Activated T-cell treated with anti-CD3 and anti-CD28 coated beads, Interleukin-2, amount 50 U/mL, for 4 hours (primary cell): ENCODE results near the gene CDCA8. TPM values are rescaled to one million over a fixed set of nuclear protein-coding genes. Genes with fewer than 3 reads are reported as not detected.
A peak's percentile ranks its signal among the peaks of the same experiment; 100 is the strongest.
"Not testable (repeated sequence)": the region's sequence is repeated elsewhere in the genome, so short reads cannot be mapped to it uniquely, and the experiment has no call there.

Source experiments
- ATAC-seq, 2 donors: fragments of 200-7000 bp; cut with Tn5 transposase; one replicate each; pipeline ENCODE4 v1.10.0; 2021
- DNase-seq: peaks from one replicate; pipeline ENCODE4 v3.0.0-alpha.2; 2020
- H3K27me3 Mint-ChIP-seq: one replicate; pipeline ENCODE4 v1.8.0; 2021; ENCODE audit warnings: low read depth, mixed read lengths
- H3K36me3 Mint-ChIP-seq: one replicate; pipeline ENCODE4 v1.8.0; 2022; ENCODE audit warnings: mixed read lengths; ENCODE audit not compliant: insufficient read depth
- H3K4me1 Mint-ChIP-seq: one replicate; pipeline ENCODE4 v1.8.0; 2021; ENCODE audit warnings: low read depth, mixed read lengths
- H3K4me3 Mint-ChIP-seq: one replicate; pipeline ENCODE4 v1.8.0; 2021; ENCODE audit warnings: mild to moderate bottlenecking, moderate library complexity, mixed read lengths
- H3K9me3 Mint-ChIP-seq: one replicate; pipeline ENCODE4 v1.8.0; 2021; ENCODE audit warnings: mixed read lengths
- total RNA-seq, 3 donors: library from RNA; stranded (reverse); gene quantifications; one replicate each; pipeline ENCODE4 v1.2.1, GENCODE V29; 2021

CDCA8 gene
- total RNA-seq, 3 donors from 2014 or later, result 7.7 to 12.2 (median 10.0) TPM

DNA sequence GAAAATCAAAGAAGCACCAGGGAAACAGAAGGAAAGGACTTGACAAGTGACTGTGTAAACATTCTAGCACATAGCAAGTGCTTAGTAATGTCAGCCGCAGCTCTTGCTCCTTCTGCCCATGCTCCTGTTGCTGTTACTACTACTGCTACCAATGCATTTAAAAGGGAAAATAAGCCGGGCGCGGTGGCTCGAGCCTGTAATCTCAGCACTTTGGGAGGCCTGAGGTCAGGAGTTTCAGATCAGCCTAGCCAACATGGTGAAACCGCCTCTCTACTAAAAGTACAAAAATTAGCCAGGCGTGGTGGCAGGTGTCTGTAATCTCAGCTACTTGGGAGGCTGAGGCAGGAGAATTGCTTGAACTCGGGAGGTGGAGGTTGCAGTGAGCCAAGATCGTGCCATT is 8.1 kb upstream of the CDCA8 start:
- H3K4me3 Mint-ChIP-seq, H3K9me3 Mint-ChIP-seq, ATAC-seq, DNase-seq, H3K27me3 Mint-ChIP-seq: not testable (repeated sequence)
- peaks cover 46% of the 10 kb centered on the region for H3K36me3 Mint-ChIP-seq
- H3K4me1 Mint-ChIP-seq, result peaks cover 16% of the 10 kb centered on the region

DNA sequence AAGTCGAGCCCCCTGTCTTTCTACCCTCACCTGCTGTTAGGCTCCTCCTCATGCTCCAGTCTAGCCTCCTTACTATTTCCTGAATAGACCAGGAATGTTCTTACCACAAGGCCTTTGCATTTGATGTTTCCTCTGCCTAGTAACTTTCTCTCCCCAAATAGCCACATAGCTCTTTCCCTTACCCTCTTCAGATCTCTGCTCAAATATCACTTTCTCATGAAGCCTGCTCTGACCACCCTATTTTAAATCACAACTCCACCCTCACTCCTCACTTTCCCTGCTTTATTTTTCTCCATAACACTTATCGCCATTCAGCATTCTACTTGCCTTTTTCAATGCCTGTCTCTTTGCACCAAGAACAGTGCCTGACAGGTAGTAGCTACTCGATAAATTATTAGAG is 6.6 kb upstream of the CDCA8 start:
- Mint-ChIP-seq H3K36me3 (peaks cover 51% of the 10 kb centered on the region), H3K4me1 (peaks cover 26% of the 10 kb centered on the region), H3K4me3 (no peak overlapping the region), H3K9me3 (no peaks in the 10 kb centered on the region), H3K27me3 (no peaks in the 10 kb centered on the region)
- no peak for DNase-seq
- ATAC-seq, result no peak

DNA sequence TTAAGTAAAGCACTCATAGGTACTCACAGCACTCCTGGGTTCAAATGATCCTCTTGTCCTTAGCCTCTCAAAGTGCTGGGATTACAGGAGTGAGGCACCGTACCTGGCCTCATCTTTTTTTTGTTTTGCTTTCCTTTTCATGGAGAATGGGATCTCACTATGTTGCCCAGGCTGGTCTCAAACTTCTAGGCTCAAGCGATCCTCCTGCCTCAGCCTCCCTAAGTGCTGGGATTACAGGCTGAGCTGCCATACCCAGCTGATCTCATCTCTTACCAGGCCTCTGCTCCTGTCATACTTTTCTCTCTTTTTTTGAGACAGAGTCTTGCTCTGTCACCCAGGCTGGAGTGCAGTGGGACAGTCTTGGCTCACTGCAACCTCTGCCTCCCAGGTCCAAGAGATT is 4.6 kb upstream of the CDCA8 start:
- Mint-ChIP-seq H3K4me3 (peak overlapping the region; percentile 97), H3K4me1 (peaks cover 35% of the 10 kb centered on the region), H3K36me3 (peaks cover 38% of the 10 kb centered on the region)
- ATAC-seq, DNase-seq, H3K9me3 Mint-ChIP-seq, H3K27me3 Mint-ChIP-seq: not testable (repeated sequence)

DNA sequence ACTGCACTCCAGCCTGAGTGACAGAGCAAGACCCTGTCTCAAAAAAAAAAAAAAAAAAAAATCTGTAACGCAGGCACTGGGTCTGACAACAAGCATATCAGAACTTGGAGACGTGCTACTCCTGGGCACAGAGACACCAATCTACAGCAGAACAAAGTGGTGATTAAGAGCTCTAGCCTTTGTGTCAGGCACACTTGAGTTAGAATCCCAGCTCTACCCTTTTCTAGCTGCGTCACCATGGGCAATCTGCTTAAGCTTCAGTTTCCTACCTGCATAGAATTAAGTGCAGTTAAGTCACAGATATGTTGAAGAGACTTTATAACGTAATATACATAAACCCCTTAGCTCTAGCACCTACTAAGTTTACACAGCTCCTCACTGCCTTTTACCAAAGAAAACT is 3.4 kb upstream of the CDCA8 start:
- ATAC-seq (no peak), DNase-seq (no peak)
- H3K27me3 Mint-ChIP-seq, result no peaks in the 10 kb centered on the region
- peaks cover 26% of the 10 kb centered on the region for H3K36me3 Mint-ChIP-seq
- no peaks in the 10 kb centered on the region for H3K9me3 Mint-ChIP-seq
- peak overlapping the region; percentile 97 for H3K4me3 Mint-ChIP-seq
- H3K4me1 Mint-ChIP-seq, result peaks cover 35% of the 10 kb centered on the region

DNA sequence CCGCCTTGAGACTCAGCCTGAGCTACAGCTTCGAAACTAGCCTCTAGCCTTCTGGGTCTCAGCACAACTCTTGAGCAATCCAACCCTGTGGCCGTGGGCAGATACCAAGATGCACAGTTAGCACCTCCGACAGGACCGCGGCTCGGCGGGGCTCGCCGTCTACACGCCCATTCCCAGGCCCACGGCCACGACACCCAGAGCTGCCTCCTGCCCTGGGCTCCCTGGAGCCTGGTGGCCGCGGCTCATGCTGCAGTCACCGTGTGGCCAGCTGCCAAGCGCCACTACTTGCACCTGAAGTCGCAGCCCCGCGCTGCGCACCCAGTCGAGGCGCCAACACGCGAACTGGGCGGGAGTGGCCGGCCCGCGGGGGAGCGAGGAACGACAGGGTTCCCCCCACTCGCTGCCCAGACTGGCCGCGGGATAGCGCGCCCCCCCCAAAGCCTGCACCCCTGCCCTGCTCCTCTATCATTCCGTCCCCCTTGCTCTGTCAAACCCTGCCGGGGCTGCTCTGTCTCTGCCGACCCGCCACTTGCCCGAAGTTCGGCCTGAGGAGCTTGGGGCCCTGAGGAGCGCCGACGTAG is 729 bp upstream of the CDCA8 start:
- no peaks in the 10 kb centered on the region for H3K27me3 Mint-ChIP-seq
- peak overlapping the region; percentile 97 for H3K4me3 Mint-ChIP-seq
- ATAC-seq (peak; percentile 0 to 3), DNase-seq (no peak)
- peaks cover 11% of the 10 kb centered on the region for H3K36me3 Mint-ChIP-seq
- H3K4me1 Mint-ChIP-seq, result peaks cover 35% of the 10 kb centered on the region
- H3K9me3 Mint-ChIP-seq, result no peaks in the 10 kb centered on the region

DNA sequence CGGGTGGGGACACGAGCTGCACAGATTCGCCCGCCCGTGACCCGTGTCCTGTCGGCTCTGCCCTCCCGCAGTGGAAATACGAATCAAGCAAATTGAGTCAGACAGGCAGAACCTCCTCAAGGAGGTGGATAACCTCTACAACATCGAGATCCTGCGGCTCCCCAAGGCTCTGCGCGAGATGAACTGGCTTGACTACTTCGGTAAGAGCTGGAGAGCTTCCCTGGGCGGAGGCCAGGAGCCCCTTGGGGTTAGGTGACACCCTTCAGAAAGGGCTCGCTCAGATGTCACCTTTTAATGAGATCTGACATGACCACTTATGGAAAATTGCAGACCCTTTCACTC is 489 bp downstream of the CDCA8 start:
- Mint-ChIP-seq H3K4me1 (peaks cover 35% of the 10 kb centered on the region), H3K4me3 (peak overlapping the region; percentile 97), H3K27me3 (no peaks in the 10 kb centered on the region), H3K36me3 (peaks cover 9% of the 10 kb centered on the region), H3K9me3 (no peaks in the 10 kb centered on the region)
- DNase-seq (no peak), ATAC-seq (no peak)

DNA sequence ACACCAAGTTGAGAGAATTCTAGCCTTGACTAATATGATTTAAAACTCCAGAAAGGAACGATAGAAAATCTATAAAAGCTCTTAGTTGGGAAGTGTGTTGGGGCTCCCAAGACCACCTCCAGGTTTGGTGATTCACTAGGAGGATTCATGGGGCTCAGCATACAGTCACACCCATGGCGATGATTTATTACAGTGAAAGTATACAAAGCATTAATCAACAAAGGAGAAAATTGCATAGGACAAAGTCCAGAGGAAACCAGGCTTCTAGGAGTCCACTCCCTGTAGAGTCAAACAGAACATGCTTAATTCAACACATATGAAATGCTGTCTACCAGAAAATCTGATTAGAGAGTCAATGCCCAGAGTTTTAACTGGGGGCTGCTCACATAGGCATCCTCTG is 4.8 kb downstream of the CDCA8 start:
- H3K36me3 Mint-ChIP-seq, result no peaks in the 10 kb centered on the region
- H3K4me1 Mint-ChIP-seq, result peaks cover 9% of the 10 kb centered on the region

DNA sequence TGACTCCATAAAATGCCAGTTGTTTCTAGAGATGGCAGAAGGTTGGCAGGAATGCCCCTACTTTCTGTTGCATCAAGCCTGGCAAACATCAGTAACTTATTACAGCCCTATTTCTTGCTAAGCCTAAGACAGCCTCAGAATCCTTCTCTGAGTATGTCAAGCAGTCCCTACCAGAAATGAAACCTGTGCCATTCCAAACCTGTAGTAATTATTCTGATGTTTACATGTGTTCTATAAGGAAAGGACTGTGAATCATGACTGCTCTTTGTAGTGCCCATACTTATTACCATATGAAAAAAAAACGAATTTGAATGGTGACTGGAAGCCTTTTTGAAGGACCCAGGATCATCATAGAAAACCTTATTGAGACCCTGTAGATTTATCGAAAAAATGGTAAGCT is 5.4 kb downstream of the CDCA8 start:
- DNase-seq (no peak), ATAC-seq (no peak)
- H3K4me1 Mint-ChIP-seq, result peaks cover 7% of the 10 kb centered on the region
- no peaks in the 10 kb centered on the region for H3K36me3 Mint-ChIP-seq
- no peak overlapping the region for H3K4me3 Mint-ChIP-seq
- H3K27me3 Mint-ChIP-seq, result no peaks in the 10 kb centered on the region
- H3K9me3 Mint-ChIP-seq, result no peaks in the 10 kb centered on the region

More for the DNA sequence above, 4.8 kb downstream of the CDCA8 start:
- no peak overlapping the region for H3K4me3 Mint-ChIP-seq
- no peaks in the 10 kb centered on the region for H3K9me3 Mint-ChIP-seq
- ATAC-seq, result no peak
- H3K27me3 Mint-ChIP-seq, result no peaks in the 10 kb centered on the region
- no peak for DNase-seq

DNA sequence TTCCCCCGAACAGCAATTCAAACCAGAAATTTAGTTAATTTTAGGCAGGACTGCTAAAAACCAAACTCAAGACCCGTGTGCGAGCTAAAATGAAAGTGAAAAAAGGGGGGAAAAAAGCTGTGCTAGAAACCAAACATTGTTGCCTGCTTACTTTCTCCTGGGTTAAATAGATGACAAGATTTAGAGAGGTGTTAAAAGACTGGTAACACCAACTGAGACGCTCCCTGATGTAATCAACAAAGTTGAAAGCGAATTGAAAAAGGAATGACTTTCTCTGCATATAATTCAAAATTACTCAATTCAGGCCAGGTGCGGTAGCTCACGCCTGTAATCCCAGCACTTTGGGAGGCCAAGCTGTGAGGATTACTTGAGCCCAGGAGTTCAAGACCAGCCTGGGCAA is 6.8 kb downstream of the CDCA8 start:
- H3K27me3 Mint-ChIP-seq, result no peaks in the 10 kb centered on the region
- H3K36me3 Mint-ChIP-seq, result no peaks in the 10 kb centered on the region

DNA sequence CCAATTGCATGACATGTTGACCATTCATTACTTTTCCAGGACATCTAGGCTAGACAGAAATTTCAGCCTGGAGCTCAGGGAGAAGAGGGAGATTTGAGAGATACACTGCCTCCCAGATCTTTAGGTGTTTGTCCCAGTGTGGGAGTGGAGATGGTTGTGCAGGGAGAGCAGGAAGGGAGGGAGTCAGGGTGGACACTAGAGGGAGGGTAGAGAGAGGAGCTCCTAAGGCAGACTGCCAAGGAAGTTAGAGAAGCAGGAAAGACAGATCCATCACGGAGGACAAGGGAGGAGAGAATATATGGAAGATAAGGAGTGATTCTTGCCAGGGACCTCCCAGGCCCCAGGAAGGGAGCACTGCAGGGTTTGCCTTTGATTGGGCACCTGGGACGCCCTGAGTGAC is 8.7 kb downstream of the CDCA8 start:
- Mint-ChIP-seq H3K4me3 (no peak overlapping the region), H3K9me3 (no peaks in the 10 kb centered on the region), H3K36me3 (peaks cover 2% of the 10 kb centered on the region), H3K4me1 (peaks cover 7% of the 10 kb centered on the region), H3K27me3 (no peaks in the 10 kb centered on the region)
- DNase-seq (no peak), ATAC-seq (no peak)

More for the DNA sequence above, 6.8 kb downstream of the CDCA8 start:
- Mint-ChIP-seq H3K4me1 (peaks cover 7% of the 10 kb centered on the region), H3K9me3 (no peaks in the 10 kb centered on the region), H3K4me3 (peak overlapping the region; percentile 50)
- DNase-seq (no peak), ATAC-seq (peak; percentile 41 to 69)

DNA sequence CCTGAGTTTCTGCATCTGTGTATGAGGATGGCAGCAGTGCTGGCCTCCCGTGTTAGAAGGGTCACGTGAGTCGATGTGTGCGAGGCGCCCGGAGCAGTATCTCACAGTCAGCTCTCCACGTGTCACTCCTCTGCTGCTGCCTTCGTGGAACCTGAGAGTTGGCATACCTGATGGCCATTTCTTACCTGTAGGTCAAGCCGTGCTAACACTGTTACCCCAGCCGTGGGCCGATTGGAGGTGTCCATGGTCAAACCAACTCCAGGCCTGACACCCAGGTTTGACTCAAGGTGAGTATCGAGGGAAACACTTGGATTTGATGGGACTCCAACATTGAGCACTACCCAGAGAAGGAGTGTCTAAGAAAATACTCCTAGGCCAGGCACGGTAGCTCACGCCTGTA is 10.7 kb downstream of the CDCA8 start:
- DNase-seq (no peak), ATAC-seq (no peak)
- H3K4me3 Mint-ChIP-seq, result no peak overlapping the region
- peaks cover 2% of the 10 kb centered on the region for H3K36me3 Mint-ChIP-seq
- peaks cover 7% of the 10 kb centered on the region for H3K4me1 Mint-ChIP-seq
- no peaks in the 10 kb centered on the region for H3K9me3 Mint-ChIP-seq
- no peaks in the 10 kb centered on the region for H3K27me3 Mint-ChIP-seq

DNA sequence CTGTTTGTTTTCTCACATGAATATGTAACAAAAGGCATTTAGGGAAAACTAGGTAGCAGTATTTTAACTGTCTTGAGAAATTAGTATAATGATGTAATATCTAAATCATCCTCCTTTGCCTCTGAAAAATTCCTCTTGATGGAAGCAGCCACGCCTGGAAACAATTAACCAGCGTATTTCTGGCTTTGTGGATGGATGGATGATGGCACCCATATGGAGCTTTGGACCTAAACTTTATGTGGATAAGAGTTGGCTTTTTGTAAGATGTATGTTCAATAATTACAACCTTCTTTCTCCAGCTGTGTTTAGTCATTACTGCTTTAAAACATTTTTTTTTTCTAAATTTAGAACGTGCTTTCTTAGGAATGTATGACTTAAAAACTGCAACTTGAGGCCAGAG is 12.7 kb downstream of the CDCA8 start:
- H3K27me3 Mint-ChIP-seq, result no peaks in the 10 kb centered on the region
- peaks cover 2% of the 10 kb centered on the region for H3K36me3 Mint-ChIP-seq

DNA sequence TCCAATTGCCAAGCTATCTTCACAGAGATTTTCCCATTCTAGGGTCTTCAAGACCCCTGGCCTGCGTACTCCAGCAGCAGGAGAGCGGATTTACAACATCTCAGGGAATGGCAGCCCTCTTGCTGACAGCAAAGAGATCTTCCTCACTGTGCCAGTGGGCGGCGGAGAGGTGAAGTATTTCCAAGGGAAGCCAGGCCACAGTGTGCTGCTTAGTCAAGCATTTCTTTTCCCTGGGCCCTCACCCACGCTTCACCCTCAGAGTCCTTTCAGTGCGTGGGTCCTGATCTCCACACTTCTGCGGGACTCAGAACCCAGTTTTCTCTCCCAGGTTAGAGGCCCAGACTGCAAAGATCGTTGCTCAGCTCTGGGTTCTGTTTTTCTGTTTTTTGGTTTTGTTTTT is 13.1 kb downstream of the CDCA8 start:
- Mint-ChIP-seq H3K36me3 (peaks cover 2% of the 10 kb centered on the region), H3K27me3 (no peaks in the 10 kb centered on the region), H3K4me1 (no peaks in the 10 kb centered on the region), H3K9me3 (no peaks in the 10 kb centered on the region), H3K4me3 (no peak overlapping the region)
- ATAC-seq, result peak in 1 of 2 donors; percentile 43
- no peak for DNase-seq

More for the DNA sequence above, 12.7 kb downstream of the CDCA8 start:
- Mint-ChIP-seq H3K4me1 (no peaks in the 10 kb centered on the region), H3K9me3 (no peaks in the 10 kb centered on the region), H3K4me3 (no peak overlapping the region)
- DNase-seq (no peak), ATAC-seq (no peak)

DNA sequence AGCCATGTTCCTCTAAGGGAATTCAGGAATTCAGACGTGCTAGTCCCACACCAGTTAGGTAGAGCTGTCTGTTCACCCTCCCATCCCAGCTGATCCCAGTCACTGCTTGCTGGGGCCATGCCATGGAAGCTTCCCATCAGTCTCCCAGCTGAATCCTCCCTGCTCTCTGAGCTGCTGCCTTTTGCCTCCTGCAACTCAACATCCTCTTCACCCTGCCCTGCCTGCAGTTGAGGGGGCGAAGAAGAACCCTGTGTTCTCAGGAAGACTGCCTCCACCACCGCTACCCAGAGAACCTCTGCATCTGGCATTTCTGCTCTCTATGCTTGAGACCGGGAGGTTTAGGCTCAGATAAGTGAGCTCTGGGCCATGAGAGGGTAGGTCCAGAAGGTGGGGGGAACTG is 16.2 kb downstream of the CDCA8 start:
- no peaks in the 10 kb centered on the region for H3K9me3 Mint-ChIP-seq
- H3K4me3 Mint-ChIP-seq, result no peak overlapping the region
- H3K4me1 Mint-ChIP-seq, result no peaks in the 10 kb centered on the region
- ATAC-seq (no peak), DNase-seq (no peak)
- peaks cover 2% of the 10 kb centered on the region for H3K36me3 Mint-ChIP-seq
- no peaks in the 10 kb centered on the region for H3K27me3 Mint-ChIP-seq

DNA sequence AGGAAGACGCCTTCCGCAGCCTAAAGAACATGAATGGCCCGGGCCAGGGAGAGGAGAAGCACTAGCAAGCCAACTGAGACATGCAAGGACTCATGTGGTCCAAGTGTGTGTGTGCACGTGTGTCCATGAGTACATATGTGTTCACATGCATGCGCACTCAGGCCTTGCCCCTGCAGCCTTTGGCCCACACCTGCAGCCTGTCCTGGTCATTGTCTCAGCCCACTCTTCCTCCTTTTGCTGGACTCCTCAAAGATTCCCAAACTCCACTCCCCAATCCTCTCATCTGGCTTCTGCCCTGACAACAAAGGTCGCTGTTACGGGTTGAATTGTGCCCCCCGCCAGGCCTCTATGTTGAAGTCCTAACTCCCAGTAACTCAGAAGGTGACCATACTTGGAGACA is 21.9 kb downstream of the CDCA8 start:
- ATAC-seq, result no peak
- no peak for DNase-seq
- no peak overlapping the region for H3K4me3 Mint-ChIP-seq
- no peaks in the 10 kb centered on the region for H3K36me3 Mint-ChIP-seq
- no peaks in the 10 kb centered on the region for H3K4me1 Mint-ChIP-seq
- H3K9me3 Mint-ChIP-seq, result no peaks in the 10 kb centered on the region
- peaks cover 5% of the 10 kb centered on the region for H3K27me3 Mint-ChIP-seq

DNA sequence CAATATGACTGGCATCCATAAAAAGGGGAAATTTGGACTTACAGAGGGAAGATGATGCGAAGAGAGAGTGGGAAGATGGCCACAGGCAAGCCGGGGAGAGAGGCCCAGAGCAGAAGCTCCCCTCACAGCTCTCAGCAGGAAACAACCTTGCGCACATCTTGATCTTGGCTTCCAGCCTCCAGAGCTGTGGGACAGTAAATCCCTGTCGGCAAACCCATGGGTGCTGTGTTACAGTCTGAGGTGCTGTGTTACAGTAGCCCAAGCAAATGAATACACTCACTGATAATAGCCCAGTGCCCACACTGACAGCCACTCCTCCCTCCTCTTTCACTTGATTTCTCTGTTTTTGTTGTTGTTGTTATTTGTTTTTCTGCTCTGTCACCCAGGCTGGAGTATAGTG is 22.4 kb downstream of the CDCA8 start:
- Mint-ChIP-seq H3K27me3 (peaks cover 7% of the 10 kb centered on the region), H3K36me3 (no peaks in the 10 kb centered on the region), H3K4me1 (no peaks in the 10 kb centered on the region), H3K9me3 (no peaks in the 10 kb centered on the region), H3K4me3 (no peak overlapping the region)
- DNase-seq (no peak), ATAC-seq (no peak)
